Liver (tissue), 9 donors: ENCODE data around the gene FMN2. TPM values are rescaled to one million over a fixed set of nuclear protein-coding genes. Genes with fewer than 3 reads are reported as not detected.

Experiments used
- DNase-seq: peaks from one replicate; pipeline ENCODE4 v3.0.0-alpha.2; 2017; ENCODE audit warnings: low spot score
- H3K27ac ChIP-seq, 2 donors: one replicate each; pipeline ENCODE4 v1.7.0; 2013; ENCODE audit warnings: inconsistent platforms in 2 of 2, low read length in 2 of 2, control low read depth in 1 of 2, low read depth in 1 of 2, mild to moderate bottlenecking in 1 of 2
- H3K27me3 ChIP-seq, 4 donors: one replicate each; pipeline versions ENCODE4 v1.6.1 to v1.7.0; 2013; ENCODE audit warnings: low read length in 3 of 4, inconsistent platforms in 1 of 4, mild to moderate bottlenecking in 1 of 4, moderate library complexity in 1 of 4; ENCODE audit not compliant: control insufficient read depth in 4 of 4, insufficient read depth in 4 of 4
- H3K36me3 ChIP-seq, 4 donors: one replicate each; pipeline versions ENCODE4 v1.6.1 to v1.7.0; 2013; ENCODE audit warnings: low read length in 3 of 4, mild to moderate bottlenecking in 3 of 4, low read depth in 1 of 4, moderate library complexity in 1 of 4; ENCODE audit not compliant: control insufficient read depth in 4 of 4, insufficient read depth in 3 of 4
- H3K4me1 ChIP-seq, 4 donors: one replicate each; pipeline versions ENCODE4 v1.6.1 to v1.7.0; 2013; ENCODE audit warnings: low read length in 3 of 4, mild to moderate bottlenecking in 3 of 4, moderate library complexity in 1 of 4; ENCODE audit not compliant: control insufficient read depth in 4 of 4, insufficient read depth in 4 of 4
- H3K4me3 ChIP-seq, 3 donors: one replicate each; pipeline versions ENCODE4 v1.6.1 to v1.7.0; 2013; ENCODE audit warnings: low read length in 3 of 3, control low read depth in 1 of 3, low read depth in 1 of 3, mild to moderate bottlenecking in 1 of 3
- H3K9ac ChIP-seq, 2 donors: one replicate each; pipeline ENCODE4 v1.7.0; 2013; ENCODE audit warnings: low read length in 2 of 2, mild to moderate bottlenecking in 2 of 2, moderate library complexity in 2 of 2, control low read depth in 1 of 2, low read depth in 1 of 2
- H3K9me3 ChIP-seq, 4 donors: one replicate each; pipeline versions ENCODE4 v1.6.1 to v1.7.0; 2013; ENCODE audit warnings: low read length in 3 of 4; ENCODE audit not compliant: control insufficient read depth in 4 of 4
- ATF3 ChIP-seq: IDR thresholded peaks from 2 replicates; pipeline ENCODE4 v1.6.1; 2016; ENCODE audit warnings: antibody characterized with exemption
- CTCF ChIP-seq: fragments of 150-350 bp; IDR thresholded peaks from 2 replicates; pipeline ENCODE4 v1.5.1; 2017; ENCODE audit warnings: improper control_type of control experiment, low read depth, low read length; ENCODE audit not compliant: missing input control
- EGR1 ChIP-seq, 2 donors: IDR thresholded peaks; 2 replicates each; pipeline ENCODE4 v1.6.1; 2016 to 2018; ENCODE audit warnings: antibody characterized with exemption in 2 of 2, low read depth in 2 of 2
- FOXA1 ChIP-seq: IDR thresholded peaks from 2 replicates; pipeline ENCODE4 v1.6.1; 2016; ENCODE audit warnings: antibody characterized with exemption
- FOXA2 ChIP-seq: IDR thresholded peaks from 2 replicates; pipeline ENCODE4 v1.6.1; 2016; ENCODE audit warnings: antibody characterized with exemption
- HNF4A ChIP-seq, 2 donors: conservative IDR thresholded peaks; 2 replicates each; pipeline ENCODE4 v1.6.1; 2016; ENCODE audit warnings: antibody characterized with exemption in 2 of 2, mild to moderate bottlenecking in 2 of 2
- HNF4G ChIP-seq: IDR thresholded peaks from 2 replicates; pipeline ENCODE4 v1.6.1; 2016; ENCODE audit warnings: antibody characterized with exemption
- JUND ChIP-seq, 2 donors: IDR thresholded peaks; 2 replicates each; pipeline ENCODE4 v1.6.1; 2016; ENCODE audit warnings: antibody characterized with exemption in 2 of 2
- MAX ChIP-seq: IDR thresholded peaks from 2 replicates; pipeline ENCODE4 v1.6.1; 2016; ENCODE audit warnings: antibody characterized with exemption
- NR2F2 ChIP-seq: IDR thresholded peaks from 2 replicates; pipeline ENCODE4 v1.6.1; 2016; ENCODE audit warnings: antibody characterized with exemption
- RAD21 ChIP-seq, 2 donors: IDR thresholded peaks; 2 replicates each; pipeline ENCODE4 v1.6.1; 2016; ENCODE audit warnings: antibody characterized with exemption in 2 of 2, mild to moderate bottlenecking in 2 of 2
- REST ChIP-seq: IDR thresholded peaks from 2 replicates; pipeline ENCODE4 v1.6.1; 2016; ENCODE audit warnings: antibody characterized with exemption, mild to moderate bottlenecking
- RXRA ChIP-seq, 2 donors: IDR thresholded peaks; 2 replicates each; pipeline ENCODE4 v1.6.1; 2017 to 2018; ENCODE audit warnings: antibody characterized with exemption in 2 of 2, mild to moderate bottlenecking in 1 of 2
- SP1 ChIP-seq: IDR thresholded peaks from 2 replicates; pipeline ENCODE4 v1.6.1; 2018; ENCODE audit warnings: antibody characterized with exemption, mild to moderate bottlenecking
- TAF1 ChIP-seq: conservative IDR thresholded peaks from 2 replicates; pipeline ENCODE4 v1.6.1; 2016; ENCODE audit warnings: antibody characterized with exemption, mild to moderate bottlenecking
- ZBTB33 ChIP-seq: IDR thresholded peaks from 2 replicates; pipeline ENCODE4 v1.6.1; 2016; ENCODE audit warnings: antibody characterized with exemption
- WGBS: extraction: QIAGEN DNeasy Blood & Tissue Kit; methylation state at CpG from one replicate; pipeline ENCODE4 v1.1.7; 2013; 5-methylcytosine and 5-hydroxymethylcytosine counted together
- polyA plus RNA-seq, 2 donors: library from polyadenylated mRNA; stranded (reverse) in 1 of 2; unstranded in 1 of 2; fragments of 200-250 nt in 1 of 2; fragments of >200 nt in 1 of 2; fragmentation: Nextera tagmentation in 1 of 2; extraction: Ambion mirVana in 1 of 2; gene quantifications; one replicate each; pipeline versions ENCODE4 v1.2.1 to v1.2.3, GENCODE V29; 2013 to 2015
- total RNA-seq, 2 donors: library from RNA; depleted of rRNA; stranded (reverse); fragments of >200 nt; gene quantifications; one replicate each; pipeline ENCODE4 v1.2.3, GENCODE V29; 2014
- donor health status: healthy.
- donor health status: healthy.
- donor health status: healthy.
- donor health status: healthy.
- donor health status: healthy.

Gene FMN2
- total and polyA plus RNA-seq, 4 donors: 0.17 TPM; not detected in 3

GRCh38 chr1:240074908-240075307, 16.8 kb upstream of the FMN2 start (continued):
- TF ChIP-seq HNF4G: no peak
- TF ChIP-seq FOXA1: no peak
- no peak for TF ChIP-seq MAX
- TF ChIP-seq JUND (IDR thresholded peaks at IDR 0.05): no peak
- TF ChIP-seq RAD21 (IDR thresholded peaks at IDR 0.05): no peak
- no peak for TF ChIP-seq ATF3

- TF ChIP-seq CTCF (no peak), REST (no peak), SP1 (no peak), RAD21 (IDR thresholded peaks at IDR 0.05) (no peak), FOXA2 (no peak), EGR1 (IDR thresholded peaks at IDR 0.05; ENCODE audit: low read depth in 2 of 2) (no peak), ATF3 (no peak), JUND (IDR thresholded peaks at IDR 0.05) (no peak), NR2F2 (no peak), TAF1 (no peak), ZBTB33 (no peak), HNF4G (no peak), HNF4A (conservative IDR thresholded peaks at IDR 0.05) (no peak), RXRA (IDR thresholded peaks at IDR 0.05) (no peak)
- no peaks in the 10 kb centered on the region for H3K4me1 ChIP-seq
Observed at GRCh38 chr1:240084337-240084736, 7.3 kb upstream of the FMN2 start.

More at GRCh38 chr1:240084337-240084736, 7.3 kb upstream of the FMN2 start:
- no peak for DNase-seq
- H3K9ac ChIP-seq: no peak overlapping the region
- H3K27me3 ChIP-seq: peaks cover 0 to 8% (median 2%) of the 10 kb centered on the region in 4 donors
- no peak overlapping the region for H3K27ac ChIP-seq
- WGBS: 24% methylated on average over 1 of the region's 1 CpG
- peaks cover 0 to 2% (median 0%) of the 10 kb centered on the region in 4 donors for H3K9me3 ChIP-seq
- H3K36me3 ChIP-seq: no peaks in the 10 kb centered on the region
- no peak overlapping the region for H3K4me3 ChIP-seq
